GM12891 (cell line): ENCODE data around the gene CPNE2.

ENCODE experiments used
- POLR2A ChIP-seq: IDR thresholded peaks from 2 replicates; pipeline ENCODE4 v1.6.1; 2011; ENCODE audit warnings: low read depth, low read length, control low read depth
- POLR2AphosphoS5 ChIP-seq: IDR thresholded peaks from 2 replicates; pipeline ENCODE4 v1.6.1; 2011; ENCODE audit warnings: low read depth, low read length, control low read depth
- SPI1 ChIP-seq: IDR thresholded peaks from 2 replicates; pipeline ENCODE4 v1.6.1; 2011; ENCODE audit warnings: low read depth, low read length, control low read depth
- TAF1 ChIP-seq: IDR thresholded peaks from 2 replicates; pipeline ENCODE4 v1.6.1; 2011; ENCODE audit warnings: low read depth, low read length, control low read depth

DNA sequence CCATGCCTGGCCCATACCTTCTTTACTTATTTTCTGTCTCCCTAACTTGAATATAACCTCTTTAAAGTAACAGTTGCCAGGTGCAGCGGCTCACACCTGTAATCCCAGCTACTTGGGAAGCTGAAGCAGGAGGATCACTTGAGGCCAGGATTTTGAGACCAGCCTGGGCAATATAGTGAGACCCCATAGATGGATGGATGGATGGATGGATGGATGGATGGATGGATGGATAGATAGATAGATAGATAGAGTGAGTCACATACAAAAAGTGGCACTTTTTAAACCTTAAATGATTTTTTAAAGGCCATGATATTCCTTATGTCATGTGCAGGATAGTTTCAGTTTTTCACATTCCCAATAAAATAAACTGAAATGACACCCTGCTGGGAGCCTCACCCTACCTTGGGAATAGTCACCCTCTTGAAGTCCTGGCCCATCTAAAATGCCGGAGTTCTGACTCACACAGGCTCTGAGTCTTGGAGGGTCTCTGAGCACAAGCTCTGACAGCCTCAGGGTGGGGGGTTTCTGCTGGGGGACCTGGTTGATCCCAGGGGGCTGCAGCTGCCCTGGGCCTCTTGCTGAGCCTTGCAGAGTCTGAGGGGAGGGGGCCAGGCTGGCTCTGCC lies 26.2 kb downstream of the CPNE2 start:
- TF ChIP-seq POLR2AphosphoS5, result no peak
- TF ChIP-seq POLR2A, result no peak
- TF ChIP-seq TAF1, result no peak
- no peak for TF ChIP-seq SPI1
